Pancreas (tissue), 10 donors: Measurements from ENCODE around the gene MOB3B. TPM values are rescaled to one million over a fixed set of nuclear protein-coding genes. Genes with fewer than 3 reads are reported as not detected.

ENCODE experiments used
- ATAC-seq, 4 donors: fragments of 200-7000 bp; cut with Tn5 transposase; one replicate each; pipeline versions ENCODE4 v1.8.0 to v1.9.1; 2020; ENCODE audit warnings: mild to moderate bottlenecking in 4 of 4, moderate library complexity in 4 of 4
- DNase-seq, 6 donors: peaks; one replicate each; pipeline ENCODE4 v3.0.0-alpha.2; 2020
- FAIRE-seq: peaks from 2 replicates; lab custom pipeline; 2012; peaks lifted over from hg19 to GRCh38; lab: Jason Lieb, UNC
- H3K27ac ChIP-seq, 4 donors: fragments of 200-600 bp; sonication (generic); 1 replicate in 3 of 4; 2 replicates in 1 of 4; pipeline versions ENCODE4 v1.5.0 to v1.8.0; 2020
- H3K27me3 ChIP-seq, 4 donors: fragments of 200-600 bp; one replicate each; pipeline ENCODE4 v1.8.0; 2021
- H3K36me3 ChIP-seq, 3 donors: fragments of 200-600 bp; sonication (generic) in 1 of 3; one replicate each; pipeline versions ENCODE4 v1.5.0 to v1.8.0; 2020 to 2021
- H3K4me1 ChIP-seq, 3 donors: fragments of 200-600 bp; one replicate each; pipeline ENCODE4 v1.8.0; 2021
- H3K4me3 ChIP-seq, 4 donors: fragments of 200-600 bp; sonication (generic) in 2 of 4; one replicate each; pipeline versions ENCODE4 v1.5.0 to v1.8.0; 2020 to 2021
- H3K9me3 ChIP-seq, 4 donors: fragments of 200-600 bp; one replicate each; pipeline ENCODE4 v1.8.0; 2021
- CTCF ChIP-seq, 4 donors: fragments of 200-600 bp; sonication (generic) in 3 of 4; IDR thresholded peaks; one replicate each; pipeline versions ENCODE4 v1.5.0 to v1.8.0; 2021; ENCODE audit warnings: antibody characterized with exemption in 4 of 4
- WGBS, 2 donors: extraction: QIAGEN DNeasy Blood & Tissue Kit; methylation state at CpG; one replicate each; pipeline ENCODE4 v1.1.7; 2013; 5-methylcytosine and 5-hydroxymethylcytosine counted together
- intact Hi-C, 3 donors: fragments of 100-400 bp; cut with DNase I; formaldehyde crosslinking; loops; one replicate each; pipeline versions ENCODE4 v1.11.1 to v1.14.2; 2022
- polyA plus RNA-seq, 2 donors: library from polyadenylated mRNA; stranded (reverse); fragments of 200-250 nt; gene quantifications; one replicate each; pipeline ENCODE4 v1.2.3, GENCODE V29; 2013
- total RNA-seq, 6 donors: library from RNA; stranded (reverse); fragmentation: NEBNext Ultra II Directional in 4 of 6; extraction: Animal tissue kit (Norgen Biotek cat#: 25700) in 4 of 6; gene quantifications; one replicate each; pipeline versions ENCODE4 v1.2.1 to v1.2.4, GENCODE V29; 2021 to 2023
- donor health status: healthy with polysubstance abuse.
- donor health status: DM: no; HTN: no; CAD: no; lungs with moderate emphysema.
- donor health status: DM: no; HTN: no; CAD: no.
- donor health status: control.
- donor health status: control.
- donor health status: Bipolar disorder and iron deficiency.
- donor health status: DM: yes; HTN: yes; CAD: no.
- donor health status: DM: no; HTN: no; CAD: no.
- donor health status: DM: no; HTN: no; CAD: no.
- donor health status: DM: yes; HTN: yes; CAD: no.

The MOB3B gene
- total and polyA plus RNA-seq, 8 donors, result 1.4 to 10.5 (median 4.0) TPM

- ATAC-seq (no peak), FAIRE-seq (no peak), DNase-seq (no peak)
- H3K36me3 ChIP-seq, result no peaks in the 10 kb centered on the region
- no peaks in the 10 kb centered on the region for H3K27me3 ChIP-seq
- no peaks in the 10 kb centered on the region for H3K9me3 ChIP-seq
- H3K4me3 ChIP-seq, result no peak overlapping the region
- H3K27ac ChIP-seq, result no peak overlapping the region
- intact Hi-C loops, result loop anchor here in 1 of 3 donors (10.0 kb wide), 1 partner anchor 69 kb away; no protein-coding TSS in a partner anchor
- TF ChIP-seq CTCF (IDR thresholded peaks at IDR 0.05), result no peak
- 84 to 85% methylated on average over 6 of the region's 6 CpGs for WGBS, 2 donors
- H3K4me1 ChIP-seq, result peaks cover 0 to 5% (median 0%) of the 10 kb centered on the region in 3 donors
These were observed 83.9 kb downstream of the MOB3B start for GRCh38 chr9:27445688-27446087.

- no peaks in the 10 kb centered on the region for H3K27me3 ChIP-seq
- H3K27ac ChIP-seq, result no peak overlapping the region
- no peak for FAIRE-seq
- H3K36me3 ChIP-seq, result no peaks in the 10 kb centered on the region
- WGBS, 2 donors, result 95 to 96% methylated on average over 5 of the region's 5 CpGs
- H3K4me1 ChIP-seq, result peaks cover 0 to 5% (median 0%) of the 10 kb centered on the region in 3 donors
- no peak for ATAC-seq
- H3K4me3 ChIP-seq, result no peak overlapping the region
- TF ChIP-seq CTCF (IDR thresholded peaks at IDR 0.05), result no peak
- no peaks in the 10 kb centered on the region for H3K9me3 ChIP-seq
- intact Hi-C loops, result loop anchor here in 1 of 3 donors (10.0 kb wide), 1 partner anchor 70 kb away; no protein-coding TSS in a partner anchor
- DNase-seq, result no peak
These were observed 84.5 kb downstream of the MOB3B start for GRCh38 chr9:27445057-27445595.

GRCh38 chr9:27442464-27442863 lies 87.2 kb downstream of the MOB3B start:
- H3K27me3 ChIP-seq, result no peaks in the 10 kb centered on the region
- no peaks in the 10 kb centered on the region for H3K36me3 ChIP-seq
- peak; percentile 19 to 58 (median 48) for ATAC-seq
- 46 to 57% methylated on average over 4 of the region's 4 CpGs for WGBS, 2 donors
- TF ChIP-seq CTCF (IDR thresholded peaks at IDR 0.05), result no peak
- FAIRE-seq, result no peak
- H3K9me3 ChIP-seq, result no peaks in the 10 kb centered on the region
- no peak overlapping the region for H3K4me3 ChIP-seq
- intact Hi-C loops, result loop anchor here in 1 of 3 donors (10.0 kb wide), 1 partner anchor 72 kb away; no protein-coding TSS in a partner anchor
- DNase-seq, result peak in 1 of 6 donors; percentile 25
- no peak overlapping the region for H3K27ac ChIP-seq
- H3K4me1 ChIP-seq, result peaks cover 0 to 5% (median 2%) of the 10 kb centered on the region in 3 donors

- Histone ChIP-seq H3K27me3 (no peaks in the 10 kb centered on the region), H3K36me3 (no peaks in the 10 kb centered on the region), H3K27ac (no peak overlapping the region), H3K4me1 (peaks cover 6 to 8% (median 8%) of the 10 kb centered on the region in 3 donors), H3K4me3 (no peak overlapping the region), H3K9me3 (no peaks in the 10 kb centered on the region)
- ATAC-seq (no peak), DNase-seq (no peak), FAIRE-seq (no peak)
- WGBS, 2 donors, result 93 to 95% methylated on average over 4 of the region's 4 CpGs
- intact Hi-C loops, result loop anchor here in 1 of 3 donors (10.0 kb wide), 1 partner anchor 73 kb away; no protein-coding TSS in a partner anchor
- no peak for TF ChIP-seq CTCF (IDR thresholded peaks at IDR 0.05)
These were observed 87.9 kb downstream of the MOB3B start for GRCh38 chr9:27441741-27442070.
